Testis (tissue), 2 donors: ENCODE measurements around the gene WDR91.

Experiments used
- POLR2A ChIP-seq: fragments of 450-650 bp; IDR thresholded peaks from one replicate; pipeline ENCODE4 v1.6.1; 2017; ENCODE audit warnings: antibody characterized with exemption, mild to moderate bottlenecking, moderate library complexity
- TF ChIP-seq, protein P1 (sequence below), 3 experiments: fragments of 450-650 bp in 2 of 3; fragments of 200-600 bp in 1 of 3; sonication (generic) in 1 of 3; IDR thresholded peaks; one replicate each; pipeline ENCODE4 v1.5.1; 2016 to 2019; ENCODE audit warnings: antibody characterized with exemption in 3 of 3, mild to moderate bottlenecking in 2 of 3, moderate library complexity in 1 of 3

DNA sequence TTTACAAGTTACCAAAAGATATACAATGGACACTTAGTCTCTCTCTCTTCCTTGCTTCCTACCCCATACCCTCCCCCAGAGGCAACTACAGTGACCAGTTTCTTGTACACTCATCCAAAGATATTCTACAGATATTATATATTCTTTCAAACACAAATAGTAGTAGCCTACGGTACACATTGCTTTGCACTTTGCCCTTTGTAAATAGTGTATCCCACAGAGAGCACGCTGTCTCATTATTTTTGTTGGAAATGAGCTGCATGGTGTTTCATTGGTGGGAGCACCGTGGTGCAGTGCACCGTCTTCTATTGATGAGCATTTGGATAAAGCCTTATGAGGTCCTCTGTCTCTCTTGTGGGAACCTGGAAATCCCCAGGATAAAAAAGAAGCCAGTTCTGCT is 46.5 kb upstream of the WDR91 start:
- TF ChIP-seq, protein P1, sequence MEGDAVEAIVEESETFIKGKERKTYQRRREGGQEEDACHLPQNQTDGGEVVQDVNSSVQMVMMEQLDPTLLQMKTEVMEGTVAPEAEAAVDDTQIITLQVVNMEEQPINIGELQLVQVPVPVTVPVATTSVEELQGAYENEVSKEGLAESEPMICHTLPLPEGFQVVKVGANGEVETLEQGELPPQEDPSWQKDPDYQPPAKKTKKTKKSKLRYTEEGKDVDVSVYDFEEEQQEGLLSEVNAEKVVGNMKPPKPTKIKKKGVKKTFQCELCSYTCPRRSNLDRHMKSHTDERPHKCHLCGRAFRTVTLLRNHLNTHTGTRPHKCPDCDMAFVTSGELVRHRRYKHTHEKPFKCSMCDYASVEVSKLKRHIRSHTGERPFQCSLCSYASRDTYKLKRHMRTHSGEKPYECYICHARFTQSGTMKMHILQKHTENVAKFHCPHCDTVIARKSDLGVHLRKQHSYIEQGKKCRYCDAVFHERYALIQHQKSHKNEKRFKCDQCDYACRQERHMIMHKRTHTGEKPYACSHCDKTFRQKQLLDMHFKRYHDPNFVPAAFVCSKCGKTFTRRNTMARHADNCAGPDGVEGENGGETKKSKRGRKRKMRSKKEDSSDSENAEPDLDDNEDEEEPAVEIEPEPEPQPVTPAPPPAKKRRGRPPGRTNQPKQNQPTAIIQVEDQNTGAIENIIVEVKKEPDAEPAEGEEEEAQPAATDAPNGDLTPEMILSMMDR (IDR thresholded peaks at IDR 0.05), result no peak
- no peak for TF ChIP-seq POLR2A
